GM12874 (cell line): ENCODE results near the gene CPNE4.
A peak's percentile ranks its signal among the peaks of the same experiment; 100 is the strongest.

Source experiments
- TF ChIP-seq, protein P1 (sequence below): IDR thresholded peaks from 2 replicates; pipeline ENCODE4 v1.5.1; 2011; ENCODE audit warnings: low read depth, mild to moderate bottlenecking, control low read depth, low read length, moderate library complexity; ENCODE audit not compliant: insufficient read depth

CPNE4 gene

DNA sequence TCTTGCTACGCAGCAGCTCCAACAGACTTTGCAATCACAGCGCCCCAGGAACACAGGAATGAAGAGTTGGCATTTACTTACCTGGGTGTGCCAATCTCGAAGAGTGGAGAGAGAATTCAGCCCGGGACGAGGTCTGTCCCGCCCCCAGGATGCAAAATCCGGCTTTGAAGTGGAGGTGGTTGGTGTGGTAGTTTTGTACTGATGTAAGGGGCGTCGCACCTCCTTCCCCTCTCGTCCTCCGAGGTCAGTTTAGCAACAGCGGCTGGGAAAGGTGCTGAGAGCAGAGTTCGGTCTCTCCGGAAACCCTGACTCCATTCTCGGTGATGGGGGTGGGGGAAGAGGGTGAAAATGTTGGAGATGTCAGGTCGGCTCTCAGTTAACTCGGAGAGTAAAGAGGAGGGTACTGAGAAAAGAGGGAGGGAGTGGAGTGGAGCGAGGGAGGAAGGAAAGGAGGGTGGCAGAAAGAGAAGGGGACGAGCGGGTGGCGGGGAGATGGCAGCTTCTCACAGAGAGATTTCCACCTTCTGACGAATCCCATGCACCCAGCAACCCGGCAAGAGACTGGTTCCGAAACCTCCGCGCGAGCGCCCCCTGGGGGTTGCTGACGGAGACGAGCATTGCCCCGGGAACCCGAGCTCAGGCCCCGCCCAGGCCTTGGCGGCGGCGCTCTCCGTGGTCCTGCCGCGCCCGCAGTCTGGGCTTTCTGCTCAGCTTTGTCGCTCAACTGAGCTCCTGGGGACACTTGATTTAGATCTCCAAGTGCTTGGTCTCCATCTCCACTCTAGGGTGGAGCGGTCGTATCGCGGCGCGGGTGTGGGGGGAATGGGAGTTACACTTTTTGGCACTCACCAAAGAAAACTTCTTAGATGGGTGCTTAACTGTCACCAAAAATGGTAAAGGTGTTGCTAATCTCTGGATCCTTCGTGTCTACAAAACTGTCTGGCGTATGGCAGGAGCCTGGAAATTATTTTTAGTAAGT, at the start of gene CPNE4:
CPNE4 (minus strand) TSS at position 529 of the 979 bp plus-strand sequence.
- TF ChIP-seq, protein P1, sequence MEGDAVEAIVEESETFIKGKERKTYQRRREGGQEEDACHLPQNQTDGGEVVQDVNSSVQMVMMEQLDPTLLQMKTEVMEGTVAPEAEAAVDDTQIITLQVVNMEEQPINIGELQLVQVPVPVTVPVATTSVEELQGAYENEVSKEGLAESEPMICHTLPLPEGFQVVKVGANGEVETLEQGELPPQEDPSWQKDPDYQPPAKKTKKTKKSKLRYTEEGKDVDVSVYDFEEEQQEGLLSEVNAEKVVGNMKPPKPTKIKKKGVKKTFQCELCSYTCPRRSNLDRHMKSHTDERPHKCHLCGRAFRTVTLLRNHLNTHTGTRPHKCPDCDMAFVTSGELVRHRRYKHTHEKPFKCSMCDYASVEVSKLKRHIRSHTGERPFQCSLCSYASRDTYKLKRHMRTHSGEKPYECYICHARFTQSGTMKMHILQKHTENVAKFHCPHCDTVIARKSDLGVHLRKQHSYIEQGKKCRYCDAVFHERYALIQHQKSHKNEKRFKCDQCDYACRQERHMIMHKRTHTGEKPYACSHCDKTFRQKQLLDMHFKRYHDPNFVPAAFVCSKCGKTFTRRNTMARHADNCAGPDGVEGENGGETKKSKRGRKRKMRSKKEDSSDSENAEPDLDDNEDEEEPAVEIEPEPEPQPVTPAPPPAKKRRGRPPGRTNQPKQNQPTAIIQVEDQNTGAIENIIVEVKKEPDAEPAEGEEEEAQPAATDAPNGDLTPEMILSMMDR: peak; percentile 91

DNA sequence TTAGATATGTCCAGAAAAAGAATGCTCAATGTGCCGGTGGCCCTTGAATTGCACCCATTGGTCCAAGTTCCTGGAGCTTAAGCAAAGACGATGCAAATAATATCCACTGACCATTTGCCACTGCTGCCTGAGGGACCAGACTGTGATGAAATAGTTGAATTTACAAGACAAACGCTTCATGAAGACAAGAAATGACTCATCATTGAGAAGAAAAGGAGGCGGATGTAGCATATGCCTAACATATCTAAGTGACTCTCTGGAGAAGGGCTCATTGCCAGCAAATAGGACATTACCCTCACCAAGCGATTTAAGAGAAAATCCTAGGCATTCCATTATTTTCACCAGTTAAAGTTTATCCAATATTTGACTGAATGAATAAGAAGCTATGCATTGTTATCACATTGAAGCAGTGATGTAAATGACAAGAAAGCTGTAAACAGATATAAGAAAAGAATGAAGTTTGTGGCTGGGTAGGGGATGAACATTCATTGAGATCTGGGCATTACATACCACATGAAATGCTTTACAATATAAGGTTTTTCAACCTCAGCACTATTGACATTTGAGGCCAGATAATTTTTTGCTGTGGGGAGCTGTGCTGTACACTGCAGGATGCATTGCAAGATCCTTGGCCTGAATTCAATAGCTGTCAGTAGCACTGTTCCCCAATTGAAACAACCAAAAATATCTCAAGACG, 48.9 kb upstream of the CPNE4 start:
- TF ChIP-seq, protein P1: no peak

DNA sequence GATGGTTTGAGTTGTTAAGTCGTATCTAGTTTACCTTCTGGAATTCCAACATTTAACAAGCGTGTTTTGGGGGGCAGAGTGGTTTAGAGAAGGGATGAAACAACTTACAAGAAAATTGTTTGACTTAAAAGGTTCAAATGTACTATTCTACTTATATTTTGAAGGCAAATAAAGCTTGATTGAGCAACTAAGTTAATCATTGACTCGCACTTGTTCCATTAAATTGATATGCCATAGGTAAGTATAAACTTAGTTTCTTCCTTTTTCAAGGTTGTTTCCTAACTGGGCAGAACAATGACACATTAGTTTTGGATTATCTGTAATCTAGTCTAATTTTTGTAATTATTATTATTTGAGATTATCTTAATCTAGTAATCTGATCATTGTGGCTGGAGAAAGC, 48.3 kb upstream of the CPNE4 start:
- TF ChIP-seq, protein P1: no peak

DNA sequence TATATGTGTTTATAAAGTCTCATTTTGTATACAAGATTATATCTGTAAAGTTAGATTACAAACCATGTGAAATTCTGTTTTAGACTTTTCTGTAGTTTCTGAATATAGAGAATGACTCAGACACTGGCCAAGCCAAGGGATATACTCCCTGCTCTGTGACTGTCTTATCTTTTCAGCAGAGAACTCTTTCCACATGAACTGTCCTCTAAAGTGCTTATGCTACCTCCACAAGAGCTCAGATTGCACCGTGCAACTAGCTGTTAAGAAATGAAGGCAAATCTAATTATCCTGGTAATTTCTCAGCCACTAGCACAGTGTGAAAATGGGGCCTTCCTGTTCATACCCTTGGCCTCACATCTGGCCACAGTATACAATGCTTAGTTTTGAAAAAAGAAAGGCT, 44.3 kb upstream of the CPNE4 start:
- TF ChIP-seq, protein P1: no peak

DNA sequence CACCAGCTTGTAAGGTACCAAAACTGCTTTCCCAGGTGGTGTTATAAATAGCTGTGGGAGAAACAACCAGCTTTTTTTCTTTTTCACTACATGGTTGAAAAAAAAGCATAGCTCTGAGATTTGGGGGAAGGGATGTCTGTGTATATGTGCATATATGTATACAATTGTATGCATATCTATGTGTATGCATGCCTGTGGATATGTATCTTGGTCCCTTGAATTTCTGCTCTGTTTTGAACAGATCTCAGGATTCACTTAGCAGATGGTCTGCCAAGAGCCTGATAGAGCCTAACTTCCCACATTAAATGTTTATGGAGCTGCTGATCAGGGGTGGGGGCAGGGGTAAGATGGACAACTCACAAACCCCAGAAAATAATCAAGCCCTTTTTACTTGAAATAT, 39.0 kb upstream of the CPNE4 start:
- TF ChIP-seq, protein P1: no peak

DNA sequence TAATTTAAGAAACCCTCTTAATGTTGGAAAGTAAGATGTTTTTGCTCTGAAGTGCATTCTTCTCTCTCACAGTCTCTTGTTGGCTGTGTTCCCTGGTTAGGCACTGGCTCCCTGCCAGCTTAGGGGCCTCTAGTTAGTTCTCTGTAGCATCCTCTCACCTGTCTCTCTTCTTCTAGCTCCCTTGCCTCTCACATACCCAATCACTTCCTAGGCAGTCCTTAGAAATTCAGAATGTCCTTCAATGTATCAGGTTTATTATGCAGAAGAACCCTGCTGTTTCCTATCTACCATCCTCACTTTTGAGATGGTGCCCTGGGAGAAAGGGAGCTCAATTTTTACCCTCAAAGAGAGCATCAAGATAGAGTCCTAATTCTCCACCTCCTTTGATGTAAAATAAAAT, 36.2 kb upstream of the CPNE4 start:
- TF ChIP-seq, protein P1: no peak

DNA sequence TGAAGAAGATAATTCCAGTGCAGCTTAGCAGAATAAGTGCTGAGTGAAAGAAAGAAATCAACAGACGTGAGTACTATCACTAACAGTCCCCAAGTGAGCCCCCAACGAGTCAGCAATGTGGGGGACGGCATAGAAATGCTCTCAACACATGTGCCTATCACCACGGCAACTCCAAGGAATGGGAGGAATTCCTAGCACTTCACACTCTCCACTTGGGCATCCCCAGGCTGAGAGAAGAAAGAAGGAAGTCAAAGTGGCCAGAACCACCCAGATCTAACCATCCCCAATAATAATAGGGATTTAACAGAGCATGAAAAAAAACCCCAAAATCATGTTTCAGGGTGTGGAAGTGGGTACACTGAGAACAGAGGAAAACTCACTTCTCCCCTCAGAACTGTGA, 29.3 kb upstream of the CPNE4 start:
- TF ChIP-seq, protein P1: no peak
